ENCODE results near the gene CSAG2.
"Not testable (repeated sequence)": the region's sequence is repeated elsewhere in the genome, so short reads cannot be mapped to it uniquely, and the experiment has no call there.

Gene CSAG2

DNA sequence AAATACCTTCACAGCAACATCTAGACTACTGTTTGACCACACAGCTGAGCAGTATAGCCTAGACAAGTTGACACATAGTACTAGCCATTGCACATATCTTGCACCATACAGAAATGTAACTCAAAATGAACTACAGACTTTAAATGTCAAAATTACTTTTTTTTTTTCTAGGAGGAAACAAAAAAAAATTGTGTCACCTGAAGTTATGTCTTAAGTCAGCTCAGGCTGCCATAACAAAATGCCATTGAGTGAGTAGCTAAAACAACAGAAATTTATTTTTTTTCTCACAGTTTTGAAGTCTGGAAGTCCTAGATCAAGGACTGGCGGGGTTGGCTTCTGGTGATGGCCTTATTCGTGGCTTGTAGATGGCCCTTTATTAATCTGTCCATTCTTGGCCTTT lies at the start of gene CSAG2:
Gene CSAG2, minus strand, starts transcription at position 101 of the 400 bp plus-strand sequence. CDS start 161 bp downstream, outside the sequence.
- not testable (repeated sequence) for DNase-seq

DNA sequence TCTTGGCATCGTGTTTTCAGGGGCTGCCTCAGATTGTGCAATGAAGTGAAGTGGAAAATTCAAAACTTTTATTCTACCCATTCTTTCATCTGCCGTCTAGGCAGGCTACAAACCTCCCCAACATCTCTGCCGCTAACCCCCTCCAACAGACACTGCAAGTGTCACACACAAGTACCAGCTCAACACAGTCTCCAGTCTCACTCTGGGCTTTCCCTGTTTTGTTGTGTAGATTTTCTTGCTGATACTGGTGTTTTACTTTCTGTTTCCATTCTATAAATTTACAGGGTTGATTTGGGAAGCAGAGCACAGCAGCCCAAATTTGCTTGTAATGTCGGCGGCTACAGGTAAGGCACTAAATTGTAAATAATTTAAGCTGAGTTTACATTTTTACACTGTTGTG lies 45.8 kb upstream of the CSAG2 start:
- DNase-seq = not testable (repeated sequence)

GRCh38 chrX:152753686-152754650 lies 44.9 kb upstream of the CSAG2 start, which contains the start of gene MAGEA2:
Gene MAGEA2 (minus strand): TSS chrX:152753842. CDS start chrX:152751363, 2,479 bp downstream.
- DNase-seq = not testable (repeated sequence)

GRCh38 chrX:152738560-152738959 lies 29.5 kb upstream of the CSAG2 start:
- no peak for DNase-seq

- not testable (repeated sequence) for DNase-seq
Observed at GRCh38 chrX:152736528-152736927, 27.5 kb upstream of the CSAG2 start.

DNA sequence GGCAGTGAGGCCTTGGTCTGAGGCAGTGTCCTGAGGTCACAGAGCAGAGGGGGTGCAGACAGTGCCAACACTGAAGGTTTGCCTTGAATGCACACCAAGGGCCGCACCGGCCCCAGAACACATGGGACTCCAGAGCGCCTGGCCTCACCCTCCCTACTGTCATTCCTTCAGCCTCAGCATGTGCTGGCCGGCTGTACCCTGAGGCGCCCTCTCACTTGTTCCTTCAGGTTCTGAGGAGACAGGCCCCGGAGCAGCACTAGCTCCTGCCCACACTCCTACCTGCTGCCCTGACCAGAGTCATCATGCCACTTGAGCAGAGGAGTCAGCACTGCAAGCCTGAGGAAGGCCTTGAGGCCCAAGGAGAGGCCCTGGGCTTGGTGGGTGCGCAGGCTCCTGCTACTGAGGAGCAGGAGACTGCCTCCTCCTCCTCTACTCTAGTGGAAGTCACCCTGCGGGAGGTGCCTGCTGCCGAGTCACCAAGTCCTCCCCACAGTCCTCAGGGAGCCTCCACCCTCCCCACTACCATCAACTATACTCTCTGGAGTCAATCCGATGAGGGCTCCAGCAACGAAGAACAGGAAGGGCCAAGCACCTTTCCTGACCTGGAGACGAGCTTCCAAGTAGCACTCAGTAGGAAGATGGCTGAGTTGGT lies 26.9 kb upstream of the CSAG2 start:
- no peak for DNase-seq

DNA sequence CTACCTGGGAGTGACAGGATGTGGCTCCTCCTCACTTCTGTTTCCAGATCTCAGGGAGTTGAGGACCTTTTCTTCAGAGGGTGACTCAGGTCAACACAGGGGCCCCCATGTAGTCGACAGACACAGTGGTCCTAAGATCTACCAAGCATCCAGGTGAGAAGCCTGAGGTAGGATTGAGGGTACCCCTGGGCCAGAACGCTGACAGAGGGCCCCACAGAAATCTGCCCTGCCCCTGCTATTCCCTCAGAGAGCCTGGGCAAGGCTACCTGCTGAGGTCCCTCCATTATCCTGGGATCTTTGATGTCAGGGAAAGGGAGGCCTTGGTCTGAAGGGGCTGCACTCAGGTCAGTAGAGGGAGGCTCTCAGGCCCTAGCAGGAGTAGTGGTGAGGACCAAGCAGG lies 26.0 kb upstream of the CSAG2 start:
- no peak for DNase-seq

GRCh38 chrX:152734143-152734858 lies 25.2 kb upstream of the CSAG2 start:
- not testable (repeated sequence) for DNase-seq

DNA sequence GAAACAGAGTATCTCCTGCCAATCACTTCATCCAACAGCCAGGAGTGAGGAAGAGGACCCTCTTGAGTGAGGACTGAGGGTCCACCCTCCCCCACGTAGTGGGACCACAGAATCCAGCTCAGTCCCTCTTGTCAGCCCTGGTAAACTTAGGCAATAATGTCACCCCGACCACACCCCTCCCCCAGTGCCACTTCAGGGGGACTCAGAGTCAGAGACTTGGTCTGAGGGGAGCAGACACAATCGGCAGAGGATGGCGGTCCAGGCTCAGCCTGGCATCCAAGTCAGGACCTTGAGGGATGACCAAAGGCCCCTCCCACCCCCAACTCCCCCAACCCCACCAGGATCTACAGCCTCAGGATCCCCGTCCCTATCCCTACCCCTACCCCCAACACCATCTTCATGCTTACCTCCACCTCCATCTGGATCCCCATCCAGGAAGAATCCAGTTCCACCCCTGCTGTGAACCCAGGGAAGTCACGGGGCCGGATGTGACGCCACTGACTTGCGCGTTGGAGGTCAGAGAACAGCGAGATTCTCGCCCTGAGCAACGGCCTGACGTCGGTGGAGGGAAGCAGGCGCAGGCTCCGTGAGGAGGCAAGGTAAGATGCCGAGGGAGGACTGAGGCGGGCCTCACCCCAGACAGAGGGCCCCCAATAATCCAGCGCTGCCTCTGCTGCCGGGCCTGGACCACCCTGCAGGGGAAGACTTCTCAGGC lies 24.3 kb upstream of the CSAG2 start, which contains the start of the genes CSAG1 and MAGEA12:
Gene CSAG1, minus strand, starts transcription at position 461 of the 715 bp plus-strand sequence. CDS start 1,261 bp downstream, outside the sequence.
Gene MAGEA12, plus strand, starts transcription at position 497 of the 715 bp plus-strand sequence. CDS start 2,405 bp downstream, outside the sequence.
- no peak for DNase-seq

- DNase-seq = no peak
Observed at GRCh38 chrX:152725409-152725808, 16.3 kb upstream of the CSAG2 start.

DNA sequence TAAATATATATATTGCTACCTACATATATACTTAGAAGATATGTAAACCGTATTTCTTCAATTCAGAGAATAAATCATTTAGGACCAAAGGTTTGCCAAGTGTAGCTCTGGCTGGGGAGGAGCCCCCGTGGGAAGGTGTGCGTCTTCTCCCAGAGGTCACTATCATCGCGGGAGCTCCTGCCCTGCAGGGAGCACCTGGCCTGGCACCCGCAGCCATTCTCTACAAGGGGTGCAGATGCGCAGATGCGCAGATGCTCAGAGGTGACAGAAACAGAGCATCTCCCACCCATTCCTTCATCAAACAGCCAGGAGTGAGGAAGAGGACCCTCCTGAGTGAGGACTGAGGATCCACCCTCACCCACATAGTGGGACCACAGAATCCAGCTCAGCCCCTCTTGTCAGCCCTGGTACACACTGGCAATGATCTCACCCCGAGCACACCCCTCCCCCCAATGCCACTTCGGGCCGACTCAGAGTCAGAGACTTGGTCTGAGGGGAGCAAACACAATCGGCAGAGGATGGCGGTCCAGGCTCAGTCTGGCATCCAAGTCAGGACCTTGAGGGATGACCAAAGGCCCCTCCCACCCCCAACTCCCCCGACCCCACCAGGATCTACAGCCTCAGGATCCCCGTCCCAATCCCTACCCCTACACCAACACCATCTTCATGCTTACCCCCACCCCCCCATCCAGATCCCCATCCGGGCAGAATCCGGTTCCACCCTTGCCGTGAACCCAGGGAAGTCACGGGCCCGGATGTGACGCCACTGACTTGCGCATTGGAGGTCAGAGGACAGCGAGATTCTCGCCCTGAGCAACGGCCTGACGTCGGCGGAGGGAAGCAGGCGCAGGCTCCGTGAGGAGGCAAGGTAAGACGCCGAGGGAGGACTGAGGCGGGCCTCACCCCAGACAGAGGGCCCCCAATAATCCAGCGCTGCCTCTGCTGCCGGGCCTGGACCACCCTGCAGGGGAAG lies 5.0 kb upstream of the CSAG2 start, which contains the start of gene MAGEA2B:
Gene MAGEA2B, plus strand, starts transcription at position 814 of the 973 bp plus-strand sequence. CDS start 2,479 bp downstream, outside the sequence.
- DNase-seq = not testable (repeated sequence)

DNA sequence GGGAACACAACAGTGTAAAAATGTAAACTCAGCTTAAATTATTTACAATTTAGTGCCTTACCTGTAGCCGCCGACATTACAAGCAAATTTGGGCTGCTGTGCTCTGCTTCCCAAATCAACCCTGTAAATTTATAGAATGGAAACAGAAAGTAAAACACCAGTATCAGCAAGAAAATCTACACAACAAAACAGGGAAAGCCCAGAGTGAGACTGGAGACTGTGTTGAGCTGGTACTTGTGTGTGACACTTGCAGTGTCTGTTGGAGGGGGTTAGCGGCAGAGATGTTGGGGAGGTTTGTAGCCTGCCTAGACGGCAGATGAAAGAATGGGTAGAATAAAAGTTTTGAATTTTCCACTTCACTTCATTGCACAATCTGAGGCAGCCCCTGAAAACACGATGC lies 4.1 kb upstream of the CSAG2 start:
- not testable (repeated sequence) for DNase-seq

- not testable (repeated sequence) for DNase-seq
Observed at GRCh38 chrX:152706500-152706899, 2.6 kb downstream of the CSAG2 start.

- DNase-seq = not testable (repeated sequence)
Observed at GRCh38 chrX:152700390-152700789, 8.7 kb downstream of the CSAG2 start.

GRCh38 chrX:152697952-152698931 lies 10.8 kb downstream of the CSAG2 start, which contains the start of gene MAGEA3:
Gene MAGEA3 (plus strand): TSS chrX:152698794. CDS start chrX:152700833, 2,039 bp downstream.
- DNase-seq = not testable (repeated sequence)

DNA sequence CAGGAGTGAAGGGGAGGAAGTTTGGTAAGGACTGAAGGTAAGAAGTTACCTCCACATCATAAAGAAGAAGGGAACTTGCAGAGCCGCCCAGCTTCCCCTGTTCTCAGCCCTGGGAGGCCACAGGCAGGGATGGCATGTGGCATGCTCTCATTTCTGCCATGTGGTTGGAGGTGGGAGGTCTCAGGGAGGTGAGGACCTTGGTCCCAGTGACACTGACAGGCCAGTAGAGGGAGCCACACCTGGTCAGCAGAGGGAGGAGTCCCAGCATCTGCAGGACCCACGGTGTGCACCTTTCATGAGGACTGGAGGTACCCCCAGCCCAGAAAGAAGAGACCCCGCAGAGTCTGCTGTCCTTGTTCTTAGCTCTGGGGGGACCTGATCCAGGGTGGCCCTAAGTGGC lies 28.1 kb downstream of the CSAG2 start:
- DNase-seq = not testable (repeated sequence)

DNA sequence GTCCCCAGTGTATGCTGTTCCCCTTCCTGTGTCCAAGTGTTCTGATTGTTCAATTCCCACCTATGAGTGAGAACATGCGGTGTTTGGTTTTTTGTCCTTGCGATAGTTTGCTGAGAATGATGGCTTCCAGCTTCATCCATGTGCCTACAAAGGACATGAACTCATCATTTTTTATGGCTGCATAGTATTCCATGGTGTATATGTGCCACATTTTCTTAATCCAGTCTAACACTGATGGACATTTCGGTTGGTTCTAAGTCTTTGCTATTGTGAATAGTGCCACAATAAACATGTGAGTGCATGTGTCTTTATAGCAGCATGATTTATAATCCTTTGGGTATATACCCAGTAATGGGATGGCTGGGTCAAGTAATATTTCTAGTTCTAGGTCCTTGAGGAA lies 34.4 kb downstream of the CSAG2 start:
- DNase-seq = not testable (repeated sequence)

GRCh38 chrX:152674135-152674534 lies 34.9 kb downstream of the CSAG2 start:
- no peak for DNase-seq

- no peak for DNase-seq
Observed at GRCh38 chrX:152663086-152663485, 46.0 kb downstream of the CSAG2 start.

All from fibroblast of upper back skin (primary cell).